AML-193 (cell line): ENCODE results near the gene IRS2.

Experiments
- DNase-seq, 2 experiments: peaks; one replicate each; lab custom pipeline; 2025; lab: John Stamatoyannopoulos, UW

The IRS2 gene

GRCh38 chr13:109703250-109703649 is 83.1 kb downstream of the IRS2 start:
- no peak for DNase-seq
